H1 (cell line): ENCODE measurements around the gene ILK. TPM values are rescaled to one million over a fixed set of nuclear protein-coding genes. Genes with fewer than 3 reads are reported as not detected.

Experiments used
- CTCF ChIA-PET: fragments of 300-600 bp; sonication (Branson Sonifier 250); formaldehyde crosslinking; loops from one replicate; lab custom pipeline; 2021; ENCODE audit not compliant: partially characterized antibody; lab: Charles Lee
- POLR2A ChIA-PET: fragments of 300-600 bp; sonication (Branson Sonifier 250); formaldehyde crosslinking; loops from one replicate; lab custom pipeline; 2021; ENCODE audit warnings: inconsistent platforms; ENCODE audit not compliant: partially characterized antibody; lab: Charles Lee
- DNase-seq, 2 experiments: peaks; one replicate each; pipeline versions ENCODE4 v3.0.0 to v3.0.0-alpha.2; 2010 to 2022; ENCODE audit warnings: low spot score in 2 of 2, low read depth in 1 of 2, mixed read lengths in 1 of 2
- FAIRE-seq: peaks from 2 replicates; lab custom pipeline; 2011; peaks lifted over from hg19 to GRCh38; lab: Jason Lieb, UNC
- H2AFZ ChIP-seq: 2 replicates; pipeline ENCODE4 v1.8.1; 2012; ENCODE audit warnings: low read length, inconsistent platforms
- H2AK5ac ChIP-seq: 2 replicates; pipeline ENCODE4 v1.6.1; 2013; ENCODE audit warnings: low read depth, low read length
- H2BK120ac ChIP-seq: replicated peaks from 2 replicates; pipeline ENCODE3; 2013; ENCODE audit warnings: low read depth, low read length, inconsistent platforms
- H2BK12ac ChIP-seq: 2 replicates; pipeline ENCODE4 v1.6.1; 2013; ENCODE audit warnings: low read depth, low read length
- H2BK15ac ChIP-seq: 2 replicates; pipeline ENCODE4 v1.6.1; 2013; ENCODE audit warnings: low read length
- H2BK20ac ChIP-seq: 2 replicates; pipeline ENCODE4 v1.6.1; 2013; ENCODE audit warnings: low read length
- H2BK5ac ChIP-seq: 2 replicates; pipeline ENCODE4 v1.6.1; 2013; ENCODE audit warnings: low read depth, low read length
- H3K14ac ChIP-seq: 2 replicates; pipeline ENCODE4 v1.6.1; 2013; ENCODE audit warnings: inconsistent platforms; ENCODE audit not compliant: insufficient read length
- H3K18ac ChIP-seq: 2 replicates; pipeline ENCODE4 v1.6.1; 2013; ENCODE audit warnings: low read length; ENCODE audit errors: extremely low read depth
- H3K23ac ChIP-seq: 2 replicates; pipeline ENCODE4 v1.6.1; 2013; ENCODE audit warnings: inconsistent platforms; ENCODE audit not compliant: insufficient read length
- H3K23me2 ChIP-seq: 2 replicates; pipeline ENCODE4 v1.6.1; 2013; ENCODE audit warnings: low read depth, low read length
- H3K27ac ChIP-seq: 2 replicates; pipeline ENCODE4 v1.6.1; 2011; ENCODE audit warnings: low read depth, low read length, inconsistent platforms
- H3K27me3 ChIP-seq, 4 experiments: replicated peaks in 1 of 4; 1 replicate in 1 of 4; 2 replicates in 3 of 4; pipeline versions ENCODE4 v1.6.1 to v1.8.1; 2011 to 2013; ENCODE audit warnings: low read length in 3 of 4, mild to moderate bottlenecking in 3 of 4, inconsistent platforms in 2 of 4, mixed read lengths in 2 of 4, moderate library complexity in 1 of 4; ENCODE audit not compliant: control insufficient read depth in 3 of 4, insufficient read depth in 3 of 4; ENCODE audit errors: extremely low read depth in 1 of 4
- H3K36me3 ChIP-seq, 4 experiments: 2 replicates each; pipeline versions ENCODE4 v1.6.1 to v1.8.1; 2011 to 2013; ENCODE audit warnings: mild to moderate bottlenecking in 4 of 4, low read length in 3 of 4, moderate library complexity in 2 of 4, control low read depth in 1 of 4, inconsistent platforms in 1 of 4; ENCODE audit not compliant: insufficient read depth in 4 of 4, control insufficient read depth in 2 of 4
- H3K4ac ChIP-seq: replicated peaks from 2 replicates; pipeline ENCODE3; 2013; ENCODE audit warnings: low read length, low read depth, mixed read lengths, inconsistent platforms; ENCODE audit not compliant: insufficient read length
- H3K4me1 ChIP-seq, 4 experiments: replicated peaks in 1 of 4; 1 replicate in 1 of 4; 2 replicates in 3 of 4; pipeline versions ENCODE4 v1.6.1 to v1.8.1; 2011 to 2013; ENCODE audit warnings: low read length in 3 of 4, inconsistent platforms in 2 of 4, mixed read lengths in 1 of 4; ENCODE audit not compliant: insufficient read depth in 4 of 4, control insufficient read depth in 3 of 4
- H3K4me2 ChIP-seq, 2 experiments: 2 replicates each; pipeline versions ENCODE4 v1.6.1 to v1.8.1; 2011 to 2013; ENCODE audit warnings: low read depth in 2 of 2, low read length in 2 of 2, control low read depth in 1 of 2, inconsistent platforms in 1 of 2, mild to moderate bottlenecking in 1 of 2; ENCODE audit not compliant: insufficient read depth in 1 of 2
- H3K4me3 ChIP-seq, 4 experiments: fragments of 200-600, 300-600 bp in 1 of 4; sonication (generic), shearing (Covaris generic), sonication (Bioruptor Twin) in 1 of 4; 2 replicates each; pipeline versions ENCODE4 v1.5.1 to v1.8.1; 2011 to 2016; ENCODE audit warnings: low read length in 4 of 4, low read depth in 3 of 4, control low read depth in 2 of 4, inconsistent platforms in 2 of 4, mild to moderate bottlenecking in 2 of 4, mixed read lengths in 1 of 4, moderate library complexity in 1 of 4; ENCODE audit not compliant: insufficient read depth in 2 of 4; ENCODE audit errors: extremely low read depth in 1 of 4
- H3K56ac ChIP-seq: replicated peaks from 2 replicates; pipeline ENCODE3; 2013; ENCODE audit warnings: low read depth, mild to moderate bottlenecking, mixed read lengths, low read length, inconsistent platforms; ENCODE audit not compliant: insufficient read length
- H3K79me1 ChIP-seq: 2 replicates; pipeline ENCODE4 v1.6.1; 2013; ENCODE audit warnings: low read depth, low read length, control low read depth
- H3K79me2 ChIP-seq, 2 experiments: 2 replicates each; pipeline versions ENCODE4 v1.6.1 to v1.8.1; 2012 to 2013; ENCODE audit warnings: low read length in 2 of 2, mild to moderate bottlenecking in 2 of 2, inconsistent platforms in 1 of 2; ENCODE audit not compliant: insufficient read depth in 2 of 2, control insufficient read depth in 1 of 2
- H3K9ac ChIP-seq, 4 experiments: replicated peaks in 1 of 4; 1 replicate in 1 of 4; 2 replicates in 3 of 4; pipeline versions ENCODE4 v1.6.1 to v1.8.1; 2011 to 2013; ENCODE audit warnings: low read depth in 3 of 4, low read length in 3 of 4, control low read depth in 2 of 4, mild to moderate bottlenecking in 2 of 4, moderate library complexity in 2 of 4, inconsistent platforms in 1 of 4; ENCODE audit errors: extremely low read depth in 1 of 4
- H3K9me3 ChIP-seq, 2 experiments: 2 replicates each; pipeline versions ENCODE4 v1.6.1 to v1.8.1; 2012 to 2013; ENCODE audit warnings: mild to moderate bottlenecking in 2 of 2, moderate library complexity in 2 of 2, control low read depth in 1 of 2, inconsistent platforms in 1 of 2, low read depth in 1 of 2, low read length in 1 of 2, mixed read lengths in 1 of 2; ENCODE audit not compliant: insufficient read depth in 2 of 2
- H4K20me1 ChIP-seq, 2 experiments: replicated peaks in 1 of 2; 2 replicates each; pipeline versions ENCODE3 to v1.8.1; 2011 to 2013; ENCODE audit warnings: inconsistent platforms in 2 of 2, low read length in 2 of 2, mild to moderate bottlenecking in 1 of 2; ENCODE audit not compliant: insufficient read depth in 2 of 2, control insufficient read depth in 1 of 2
- H4K5ac ChIP-seq: 2 replicates; pipeline ENCODE4 v1.6.1; 2013; ENCODE audit warnings: low read length, low read depth, mixed read lengths, inconsistent platforms; ENCODE audit not compliant: insufficient read length
- H4K8ac ChIP-seq: 2 replicates; pipeline ENCODE4 v1.8.0; 2013; ENCODE audit warnings: mild to moderate bottlenecking, moderate library complexity, low read length, inconsistent platforms; ENCODE audit not compliant: insufficient read depth; ENCODE audit errors: extremely low read depth
- H4K91ac ChIP-seq: replicated peaks from 2 replicates; pipeline ENCODE3; 2013; ENCODE audit warnings: low read length, mixed read lengths, inconsistent platforms; ENCODE audit not compliant: insufficient read length
- ASH2L ChIP-seq: fragments of 200-600, 300-600 bp; sonication (generic); IDR thresholded peaks from one replicate; pipeline ENCODE4 v1.7.1; 2017; ENCODE audit warnings: low read length
- CHD2 ChIP-seq: IDR thresholded peaks from 2 replicates; pipeline ENCODE4 v1.6.1; 2012; ENCODE audit warnings: low read length, improper control_type of control experiment
- EZH2 ChIP-seq: fragments of 200-600 bp; sonication (generic); IDR thresholded peaks from 2 replicates; pipeline ENCODE4 v1.7.1; 2012; ENCODE audit warnings: low read depth, mild to moderate bottlenecking, moderate library complexity, low read length, inconsistent platforms; ENCODE audit not compliant: severe bottlenecking
- GTF2F1 ChIP-seq: IDR thresholded peaks from 2 replicates; pipeline ENCODE4 v1.6.1; 2012; ENCODE audit warnings: low read depth, low read length, improper control_type of control experiment, borderline replicate concordance
- HDAC2 ChIP-seq, 2 experiments: fragments of 300-600 bp in 1 of 2; sonication (generic) in 1 of 2; IDR thresholded peaks; 2 replicates each; pipeline ENCODE4 v1.6.1; 2011 to 2012; ENCODE audit warnings: low read depth in 2 of 2, low read length in 2 of 2, mild to moderate bottlenecking in 2 of 2, moderate library complexity in 2 of 2, borderline replicate concordance in 1 of 2, inconsistent platforms in 1 of 2
- JUND ChIP-seq: IDR thresholded peaks from 2 replicates; pipeline ENCODE4 v1.6.1; 2011; ENCODE audit warnings: mild to moderate bottlenecking, improper control_type of control experiment, low read length
- KDM4A ChIP-seq: IDR thresholded peaks from one replicate; pipeline ENCODE4 v1.7.1; 2012; ENCODE audit warnings: low read depth, mild to moderate bottlenecking, moderate library complexity, low read length, inconsistent platforms; ENCODE audit not compliant: severe bottlenecking
- MAFK ChIP-seq: IDR thresholded peaks from 2 replicates; pipeline ENCODE4 v1.6.1; 2012; ENCODE audit warnings: low read depth, mild to moderate bottlenecking, improper control_type of control experiment, low read length
- SIN3A ChIP-seq, 2 experiments: IDR thresholded peaks in 1 of 2; conservative IDR thresholded peaks in 1 of 2; 2 replicates each; pipeline ENCODE4 v1.6.1; 2011 to 2012; ENCODE audit warnings: low read length in 2 of 2, improper control_type of control experiment in 1 of 2, low read depth in 1 of 2, mild to moderate bottlenecking in 1 of 2
- SP4 ChIP-seq: IDR thresholded peaks from 2 replicates; pipeline ENCODE4 v1.6.1; 2012; ENCODE audit warnings: low read length, inconsistent platforms
- SUZ12 ChIP-seq: fragments of 200-600 bp; sonication (generic); IDR thresholded peaks from 2 replicates; pipeline ENCODE4 v1.6.1; 2012; ENCODE audit warnings: mild to moderate bottlenecking, inconsistent platforms, low read length, moderate library complexity, mixed read lengths
- WGBS, 2 experiments: shearing (Covaris generic) in 1 of 2; methylation state at CpG; one replicate each; pipeline versions ENCODE4 v1.1.6 to v1.1.7; 2013 to 2015; ENCODE audit warnings: low lambda C conversion rate in 2 of 2, mixed read lengths in 2 of 2, inconsistent platforms in 1 of 2, low coverage in 1 of 2, missing lambda C conversion rate in 1 of 2; ENCODE audit not compliant: insufficient replicate concordance in 2 of 2, insufficient coverage in 1 of 2, insufficient read length in 1 of 2; ENCODE audit errors: extremely low coverage in 1 of 2, missing lambda C conversion rate in 1 of 2; 5-methylcytosine and 5-hydroxymethylcytosine counted together
- polyA plus RNA-seq, 7 experiments: library from polyadenylated mRNA; depleted of rRNA in 3 of 7; stranded (reverse) in 5 of 7; unstranded in 2 of 7; fragments of >200 nt in 5 of 7; fragments of 200-250 nt in 2 of 7; gene quantifications; 1 replicate in 5 of 7; 2 replicates in 1 of 7; 4 replicates in 1 of 7; pipeline versions ENCODE4 v1.2.1 to v1.2.3, GENCODE V29; 2011 to 2013; ENCODE audit warnings: missing spikeins in 2 of 7, mixed read lengths in 2 of 7
- total RNA-seq: library from RNA; stranded (reverse); fragmentation: NEBNext Ultra II Directional; extraction: Animal tissue kit (Norgen Biotek cat#: 25700); gene quantifications from 2 replicates; pipeline ENCODE4 v1.2.1, GENCODE V29; 2021

ILK gene
- total and polyA plus RNA-seq, 2 of the 8 experiments (the other 6 are each of a cell fraction or from before 2014, with no cell fraction given): 91.4 to 132 TPM

DNA sequence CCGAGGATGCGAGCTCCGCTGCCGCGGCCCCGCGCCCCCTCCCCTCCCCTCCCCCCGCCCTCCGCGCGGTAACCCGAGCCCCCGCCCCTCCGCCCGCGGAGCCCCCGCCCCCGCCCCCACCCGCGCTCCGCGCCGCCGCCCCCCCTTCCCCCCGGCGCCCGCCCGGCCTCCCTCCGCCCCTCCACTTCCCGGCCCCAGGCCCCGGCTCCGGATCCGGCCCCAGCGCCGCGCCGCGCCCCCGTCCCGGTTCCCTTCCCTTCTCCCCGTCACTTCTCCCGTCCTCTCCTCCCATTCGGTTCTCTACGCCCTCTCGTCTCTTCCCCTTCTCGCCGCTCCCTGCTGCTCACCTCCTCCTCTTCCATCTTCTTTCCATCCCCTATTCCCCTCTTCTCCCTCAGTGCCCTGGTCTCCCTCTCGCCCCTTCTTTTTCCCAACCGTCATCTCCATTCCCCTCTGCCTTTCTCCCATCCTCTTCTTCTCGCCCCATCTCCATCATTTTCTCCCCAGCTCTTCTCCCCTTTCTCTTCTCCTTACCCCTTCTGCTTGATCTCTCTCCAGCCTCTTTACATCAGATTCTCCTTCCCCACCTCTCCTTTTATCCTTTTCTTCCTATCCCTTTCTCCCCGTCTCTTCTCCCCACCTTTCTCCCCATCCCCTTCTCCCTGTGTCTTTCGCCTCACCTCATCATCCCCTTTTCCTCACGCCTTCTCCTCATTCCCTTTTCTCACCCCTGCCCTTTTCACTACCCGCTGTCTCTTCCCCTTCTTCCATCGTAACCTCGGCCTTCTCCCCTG is 52.4 kb downstream of the ILK start, which contains the start of gene DCHS1:
Gene DCHS1 (minus strand): TSS at position 20 of the 794 bp plus-strand sequence. CDS start 14,196 bp downstream, outside the sequence.
- H3K23me2 ChIP-seq: peaks cover 9% of the 10 kb centered on the region
- peaks cover 0 to 7% (median 6%) of the 10 kb centered on the region in 4 experiments; a peak in 4 of 7 replicates for H3K4me1 ChIP-seq
- peaks cover 1 to 36% (median 32%) of the 10 kb centered on the region in 4 experiments for H3K27me3 ChIP-seq
- no peak within 1 kb of the TSS for H2BK120ac ChIP-seq
- no peak within 1 kb of the TSS for H3K23ac ChIP-seq
- POLR2A ChIA-PET: interaction anchor here (0.5 to 1.4 kb wide), 6 partner anchors 8 to 47 kb away, joined by 3 read pairs; no protein-coding TSS in a partner anchor
- no peaks in the 10 kb centered on the region for H3K79me1 ChIP-seq
- peak within 1 kb of the TSS; percentile 42; the same call in 1 of the 2 replicates for H2BK12ac ChIP-seq
- peak within 1 kb of the TSS in 1 of 4 experiments; percentile 56; a peak in 1 of 7 replicates for H3K9ac ChIP-seq
- H3K4me2 ChIP-seq: peak within 1 kb of the TSS; percentile 83 to 92
- H3K56ac ChIP-seq: no peak within 1 kb of the TSS
- H3K4me3 ChIP-seq: peak within 1 kb of the TSS; percentile 60 to 91 (median 66)
- H3K27ac ChIP-seq: no peak within 1 kb of the TSS
- 2% methylated on average over 15 of the region's 56 CpGs; no CpG with 5 or more reads in 1 of the 2 experiments for WGBS, 2 experiments
- H4K20me1 ChIP-seq: peaks cover 0 to 3% of the 10 kb centered on the region in 2 experiments
- H2BK5ac ChIP-seq: peak within 1 kb of the TSS; percentile 55; the same call in 1 of the 2 replicates
- H3K4ac ChIP-seq: no peak within 1 kb of the TSS
- no peak within 1 kb of the TSS for H2BK20ac ChIP-seq
- H3K36me3 ChIP-seq: no peaks in the 10 kb centered on the region
- peak in 1 of 2 experiments; percentile 67 for DNase-seq
- FAIRE-seq: no peak
- H2AK5ac ChIP-seq: peak within 1 kb of the TSS; percentile 33; the same call in 1 of the 2 replicates
- peak within 1 kb of the TSS; percentile 95 for H2AFZ ChIP-seq
- H3K14ac ChIP-seq: no peak within 1 kb of the TSS
- H4K91ac ChIP-seq: no peak within 1 kb of the TSS
- H4K5ac ChIP-seq: no peak within 1 kb of the TSS
- CTCF ChIA-PET: interaction anchor here (0.6 to 4.9 kb wide), 7 partner anchors 12 to 125 kb away, joined by 3 to 36 read pairs (median 4); partner anchors contain the start of gene TAF10
- peak within 1 kb of the TSS; percentile 77; the same call in 1 of the 2 replicates for H2BK15ac ChIP-seq
- H3K9me3 ChIP-seq: no peaks in the 10 kb centered on the region
- no peak within 1 kb of the TSS; the same call in 1 of the 2 replicates for H3K18ac ChIP-seq
- H3K79me2 ChIP-seq: no peaks in the 10 kb centered on the region
- peak within 1 kb of the TSS; percentile 40 for H4K8ac ChIP-seq
- no peak for TF ChIP-seq SP4
- TF ChIP-seq MAFK: no peak
- peak; percentile 60 for TF ChIP-seq KDM4A
- TF ChIP-seq EZH2: peak; percentile 5
- TF ChIP-seq JUND: no peak
- no peak for TF ChIP-seq HDAC2 (IDR thresholded peaks at IDR 0.05; ENCODE audit: borderline replicate concordance in 1 of 2, low read depth in 2 of 2, low read length in 2 of 2)
- no peak for TF ChIP-seq GTF2F1
- peak; percentile 70 for TF ChIP-seq ASH2L
- TF ChIP-seq SUZ12: no peak
- TF ChIP-seq SIN3A (conservative IDR thresholded peaks at IDR 0.05 in 1 of 2, IDR thresholded peaks at IDR 0.05 in 1 of 2; ENCODE audit: low read depth in 1 of 2, low read length in 2 of 2): 0 out of 4 replicates have a peak, but pooled peaks of 1 of the 2 experiments have one; percentile 34
- TF ChIP-seq CHD2: no peak
